ENCODE data around the gene BACE1-AS. TPM values are rescaled to one million over a fixed set of nuclear protein-coding genes. Genes with fewer than 3 reads are reported as not detected.
A peak's percentile ranks its signal among the peaks of the same experiment; 100 is the strongest.

The BACE1-AS gene
- total RNA-seq, 1 experiment from 2014 or later, result 4.7 TPM

- Histone ChIP-seq H3K27ac (no peak overlapping the region), H3K9me3 (replicated peaks) (no peaks in the 10 kb centered on the region), H3K4me3 (peak overlapping the region; percentile 50; the same call in 1 of the 2 replicates), H3K27me3 (no peaks in the 10 kb centered on the region), H3K36me3 (no peaks in the 10 kb centered on the region), H3K4me1 (no peaks in the 10 kb centered on the region)
- DNase-seq, result no peak
These were observed 9.6 kb downstream of the BACE1-AS start for GRCh38 chr11:117300773-117301172.

- Histone ChIP-seq H3K36me3 (no peaks in the 10 kb centered on the region), H3K9me3 (replicated peaks) (no peaks in the 10 kb centered on the region)
- DNase-seq, result no peak
These were observed 11.1 kb downstream of the BACE1-AS start for GRCh38 chr11:117302228-117302627.

DNA sequence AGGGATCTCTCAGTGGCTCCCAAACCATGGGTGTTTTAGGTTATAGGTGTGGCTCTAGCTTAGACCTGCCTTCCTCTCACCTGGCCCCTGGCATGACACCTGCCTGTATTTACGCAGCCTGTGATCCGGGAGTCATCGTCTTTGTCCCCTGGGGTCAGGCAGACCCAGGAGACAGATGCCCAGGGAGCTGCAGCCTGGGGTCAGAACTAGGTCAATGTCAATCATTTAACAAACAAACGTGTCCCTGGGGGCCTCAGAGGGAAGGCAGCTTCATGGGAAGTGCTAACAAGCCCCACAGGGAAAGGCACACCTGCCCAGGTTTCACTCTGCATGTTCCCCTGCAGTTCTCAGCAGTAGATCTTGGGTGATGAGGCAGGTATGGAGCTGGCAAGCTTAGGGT lies 12.0 kb downstream of the BACE1-AS start:
- Histone ChIP-seq H3K4me1 (no peaks in the 10 kb centered on the region), H3K4me3 (no peak overlapping the region), H3K9me3 (replicated peaks) (no peaks in the 10 kb centered on the region), H3K27ac (no peak overlapping the region), H3K27me3 (no peaks in the 10 kb centered on the region), H3K36me3 (no peaks in the 10 kb centered on the region)
- DNase-seq, result no peak

More at GRCh38 chr11:117302228-117302627, 11.1 kb downstream of the BACE1-AS start:
- Histone ChIP-seq H3K27me3 (no peaks in the 10 kb centered on the region), H3K27ac (no peak overlapping the region), H3K4me3 (no peak overlapping the region), H3K4me1 (no peaks in the 10 kb centered on the region)

GRCh38 chr11:117303646-117304315 lies 12.6 kb downstream of the BACE1-AS start:
- H3K4me3 ChIP-seq, result no peak overlapping the region
- no peak for DNase-seq
- no peaks in the 10 kb centered on the region for H3K9me3 ChIP-seq (replicated peaks)
- H3K36me3 ChIP-seq, result no peaks in the 10 kb centered on the region
- H3K4me1 ChIP-seq, result no peaks in the 10 kb centered on the region
- H3K27ac ChIP-seq, result no peak overlapping the region
- H3K27me3 ChIP-seq, result no peaks in the 10 kb centered on the region

DNA sequence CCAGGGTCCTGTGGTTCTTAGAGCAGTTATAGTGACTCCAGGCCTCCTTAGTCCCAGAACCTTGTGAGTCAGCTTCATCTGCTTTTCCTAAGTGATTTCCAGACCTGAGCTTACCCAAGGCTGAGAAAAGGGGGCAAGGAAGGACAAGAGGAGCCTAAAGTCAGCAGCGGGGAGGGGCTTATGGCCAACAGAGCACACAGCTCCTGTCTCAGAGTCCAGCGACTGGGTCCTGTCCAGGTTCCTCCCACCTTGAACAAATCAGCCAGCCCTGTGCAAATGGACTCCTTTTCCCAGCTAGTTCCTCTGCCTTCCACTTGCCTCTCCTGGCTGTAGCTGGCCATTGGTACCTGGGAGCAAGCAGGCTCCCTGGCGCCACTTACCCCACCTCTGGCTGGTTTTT lies 14.0 kb downstream of the BACE1-AS start:
- Histone ChIP-seq H3K9me3 (replicated peaks) (no peaks in the 10 kb centered on the region), H3K36me3 (no peaks in the 10 kb centered on the region), H3K4me1 (no peaks in the 10 kb centered on the region), H3K27me3 (no peaks in the 10 kb centered on the region), H3K4me3 (no peak overlapping the region), H3K27ac (no peak overlapping the region)
- no peak for DNase-seq

GRCh38 chr11:117309310-117309709 lies 18.2 kb downstream of the BACE1-AS start:
- H3K9me3 ChIP-seq (replicated peaks), result no peaks in the 10 kb centered on the region
- H3K4me3 ChIP-seq, result no peak overlapping the region
- H3K27ac ChIP-seq, result no peak overlapping the region
- no peaks in the 10 kb centered on the region for H3K36me3 ChIP-seq
- no peaks in the 10 kb centered on the region for H3K27me3 ChIP-seq
- no peak for DNase-seq
- H3K4me1 ChIP-seq, result no peaks in the 10 kb centered on the region

DNA sequence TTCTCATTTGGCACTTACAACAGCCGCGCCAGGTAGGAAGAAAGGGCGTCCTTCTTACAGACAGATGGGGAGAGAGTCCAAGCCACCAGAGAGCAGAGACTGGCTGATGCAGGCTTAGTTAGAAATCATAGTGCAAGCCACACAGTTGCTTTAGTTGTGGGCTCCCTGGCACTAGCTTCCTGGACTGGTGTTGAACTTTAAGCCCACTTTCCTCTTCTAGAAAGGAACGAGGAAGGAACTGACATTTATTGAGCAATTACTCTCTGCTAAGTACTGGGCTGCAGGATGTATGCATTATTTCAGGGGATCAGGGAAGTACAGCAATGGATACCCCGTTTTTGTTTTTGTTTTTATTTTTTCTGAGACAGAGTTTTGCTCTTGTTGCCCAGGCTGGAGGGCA lies 21.9 kb downstream of the BACE1-AS start:
- H3K4me3 ChIP-seq, result no peak overlapping the region
- H3K4me1 ChIP-seq, result no peaks in the 10 kb centered on the region; the same call in 1 of the 2 replicates
- H3K27ac ChIP-seq, result no peak overlapping the region
- no peaks in the 10 kb centered on the region for H3K27me3 ChIP-seq
- no peaks in the 10 kb centered on the region for H3K9me3 ChIP-seq (replicated peaks)
- H3K36me3 ChIP-seq, result no peaks in the 10 kb centered on the region
- no peak for DNase-seq

DNA sequence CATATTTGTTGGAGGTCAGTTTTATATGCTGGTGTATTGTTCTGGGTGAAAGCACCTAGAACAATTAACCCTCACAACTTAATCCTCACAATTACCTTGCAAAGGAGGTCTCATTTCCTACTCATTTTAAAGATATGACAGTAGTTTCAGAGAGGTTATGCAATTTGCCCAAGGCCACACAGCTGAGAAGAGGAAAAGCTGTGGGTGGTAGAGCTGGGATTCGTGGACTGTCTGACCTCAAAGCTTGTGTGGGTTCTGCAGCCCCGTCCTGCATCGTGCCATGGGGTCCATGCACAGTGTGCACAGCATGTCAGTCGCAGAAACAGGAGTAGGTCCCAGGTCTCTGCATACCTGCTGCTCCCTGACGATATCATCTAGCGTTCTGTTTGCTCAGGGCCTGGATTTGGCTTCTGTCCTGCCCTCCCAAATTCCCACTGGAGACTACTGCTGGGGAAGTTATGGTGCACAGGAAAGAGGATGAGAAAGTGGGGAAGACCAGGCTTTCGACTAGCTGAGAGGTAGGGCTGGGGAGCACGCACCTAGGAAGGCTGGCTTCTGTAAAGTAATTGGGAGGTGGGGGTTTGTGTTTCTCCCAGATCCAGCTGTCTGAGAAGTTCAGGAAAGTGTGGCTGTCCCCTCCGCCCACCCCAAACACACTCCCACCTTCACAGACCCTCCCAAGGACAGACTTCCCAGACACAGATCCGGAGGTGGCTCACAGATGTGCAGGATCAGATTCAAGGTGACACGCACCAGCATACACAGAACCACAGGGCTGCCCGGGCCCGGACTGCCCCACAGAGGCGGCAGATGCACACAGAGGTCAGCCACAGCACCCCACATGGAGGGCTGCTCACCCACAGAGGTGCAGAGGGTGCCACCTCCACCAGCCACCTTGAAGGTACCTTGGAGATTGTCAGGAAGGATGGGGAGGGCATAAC lies 23.0 kb downstream of the BACE1-AS start:
- Histone ChIP-seq H3K27me3 (no peaks in the 10 kb centered on the region), H3K27ac (no peak overlapping the region), H3K4me1 (no peaks in the 10 kb centered on the region; the same call in 1 of the 2 replicates), H3K9me3 (replicated peaks) (no peaks in the 10 kb centered on the region), H3K4me3 (no peak overlapping the region), H3K36me3 (no peaks in the 10 kb centered on the region)
- DNase-seq, result no peak

DNA sequence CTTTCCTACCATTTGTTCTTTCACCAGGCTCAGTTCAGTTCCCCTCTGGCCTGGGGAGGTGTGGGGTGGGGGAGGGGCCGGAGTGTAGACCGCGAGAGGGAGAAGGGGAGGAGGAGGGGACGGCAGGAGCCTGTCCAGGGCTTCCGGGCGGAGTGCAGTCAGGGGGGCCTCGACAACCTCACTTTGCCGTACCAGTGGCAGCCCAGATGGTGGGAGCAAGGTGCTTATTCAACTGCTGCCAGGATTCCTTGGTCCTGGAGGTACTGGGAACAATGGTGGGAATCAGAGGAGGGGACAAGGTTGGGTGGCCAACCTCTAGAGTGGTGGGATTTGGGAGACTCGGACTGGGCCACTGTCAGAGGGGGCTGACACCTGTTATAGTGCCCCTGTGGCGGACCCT lies 23.7 kb downstream of the BACE1-AS start:
- Histone ChIP-seq H3K27ac (no peak overlapping the region), H3K9me3 (replicated peaks) (no peaks in the 10 kb centered on the region), H3K4me1 (no peaks in the 10 kb centered on the region; the same call in 1 of the 2 replicates), H3K4me3 (peak overlapping the region; percentile 74), H3K36me3 (no peaks in the 10 kb centered on the region), H3K27me3 (no peaks in the 10 kb centered on the region)
- DNase-seq, result no peak

GRCh38 chr11:117315285-117316196 lies 24.4 kb downstream of the BACE1-AS start:
- H3K27ac ChIP-seq, result no peak overlapping the region
- no peaks in the 10 kb centered on the region for H3K9me3 ChIP-seq (replicated peaks)
- no peaks in the 10 kb centered on the region; the same call in 1 of the 2 replicates for H3K4me1 ChIP-seq
- peak overlapping the region; percentile 74 for H3K4me3 ChIP-seq
- H3K27me3 ChIP-seq, result no peaks in the 10 kb centered on the region
- H3K36me3 ChIP-seq, result no peaks in the 10 kb centered on the region
- peak; percentile 11 to 16 for DNase-seq

DNA sequence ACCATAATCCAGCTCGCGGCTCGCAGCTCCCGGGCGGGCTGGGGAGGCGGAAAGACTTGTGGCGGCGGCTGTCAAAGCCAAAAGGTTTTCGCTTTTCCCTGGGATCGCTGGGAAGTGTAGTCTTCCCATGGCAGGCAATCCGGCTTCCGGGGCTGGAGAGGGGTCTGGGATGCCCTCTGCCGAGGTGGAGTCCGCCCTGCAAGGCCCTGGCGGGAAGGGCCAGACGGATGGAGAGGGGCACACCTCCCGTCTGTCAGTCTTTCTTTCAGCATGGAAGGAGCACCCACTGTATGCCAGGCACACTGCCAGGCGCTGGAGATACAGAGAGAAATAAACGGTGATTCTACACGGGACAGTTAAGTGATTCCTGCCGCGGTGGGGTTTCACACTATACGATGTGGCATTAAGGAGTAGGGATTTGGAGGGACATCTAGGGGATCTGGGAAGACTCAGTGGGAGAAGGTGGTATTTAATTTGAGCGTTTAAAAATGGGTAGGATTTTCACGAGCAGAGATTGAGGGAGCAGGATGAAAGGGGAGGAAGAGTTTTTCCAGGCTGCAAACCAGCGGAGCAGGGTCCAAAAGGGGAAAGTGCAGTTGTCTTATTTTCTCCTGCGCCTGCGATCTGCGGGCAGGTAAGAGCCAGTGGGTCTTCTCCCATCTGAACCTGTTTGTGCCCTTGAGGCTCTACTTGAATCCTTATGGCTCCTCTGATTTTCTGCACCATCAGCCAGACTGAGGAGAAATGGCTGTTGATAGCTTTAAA lies 25.2 kb downstream of the BACE1-AS start, which contains the start of gene BACE1:
Gene BACE1, minus strand, starts transcription at position 60 of the 765 bp plus-strand sequence. CDS start 461 bp downstream, outside the sequence.
- no peaks in the 10 kb centered on the region; the same call in 1 of the 2 replicates for H3K4me1 ChIP-seq
- H3K36me3 ChIP-seq, result no peaks in the 10 kb centered on the region
- peak; percentile 83 to 84 for DNase-seq
- H3K27me3 ChIP-seq, result no peaks in the 10 kb centered on the region
- peak within 1 kb of the TSS; percentile 74 for H3K4me3 ChIP-seq
- H3K27ac ChIP-seq, result no peak within 1 kb of the TSS
- H3K9me3 ChIP-seq (replicated peaks), result no peaks in the 10 kb centered on the region

DNA sequence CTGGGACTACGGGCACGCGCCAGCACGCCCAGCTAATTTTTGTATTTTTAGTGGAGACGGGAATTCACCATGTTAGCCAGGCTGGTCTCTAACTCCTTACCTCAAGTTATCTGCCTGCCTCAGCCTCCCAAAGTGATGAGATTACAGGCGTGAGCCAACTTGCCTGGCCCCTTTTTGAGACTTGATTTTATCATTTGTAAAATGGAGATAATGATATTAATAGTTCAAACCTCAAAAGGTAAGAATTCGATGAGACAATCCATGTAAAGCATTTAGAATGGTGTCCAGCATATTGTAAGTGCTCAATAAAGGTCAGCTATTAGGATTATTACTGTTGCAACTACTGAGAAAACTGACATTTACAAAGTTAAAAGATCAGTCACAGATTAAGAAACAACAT lies 27.6 kb downstream of the BACE1-AS start:
- no peak for DNase-seq
- no peaks in the 10 kb centered on the region for H3K27me3 ChIP-seq
- no peak overlapping the region for H3K4me3 ChIP-seq
- H3K36me3 ChIP-seq, result no peaks in the 10 kb centered on the region
- no peak overlapping the region for H3K27ac ChIP-seq
- H3K4me1 ChIP-seq, result no peaks in the 10 kb centered on the region; the same call in 1 of the 2 replicates
- H3K9me3 ChIP-seq (replicated peaks), result no peaks in the 10 kb centered on the region

DNA sequence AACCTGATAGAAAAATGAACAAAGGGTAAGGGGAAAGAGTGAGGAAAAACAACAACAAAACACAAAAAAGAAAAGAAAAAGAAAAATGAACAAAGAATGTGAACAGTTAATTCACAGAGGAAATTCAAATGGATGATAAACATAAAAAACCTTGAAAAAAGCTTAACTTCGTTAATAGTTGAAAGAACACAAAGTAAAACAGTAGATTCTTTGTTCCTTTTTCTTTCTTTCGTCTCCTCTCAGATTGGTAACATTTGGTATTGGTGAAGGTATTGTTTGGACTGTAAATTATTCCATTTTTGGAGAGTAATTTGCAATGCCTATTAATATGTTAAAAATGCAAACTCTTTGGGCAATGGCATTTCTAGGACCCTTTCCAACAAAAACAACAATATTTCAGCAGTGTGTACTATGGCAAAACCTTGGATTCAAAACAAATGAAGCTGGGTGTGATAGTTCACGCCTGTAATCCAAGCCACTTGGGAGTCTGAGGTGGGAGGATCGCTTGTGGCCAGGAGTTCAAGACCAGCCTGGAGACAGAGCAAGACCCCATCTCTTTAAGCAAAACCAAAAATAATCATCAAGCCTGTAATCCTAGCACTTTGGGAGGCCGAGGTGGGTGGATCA lies 28.2 kb downstream of the BACE1-AS start:
- DNase-seq, result no peak
- Histone ChIP-seq H3K27ac (no peak overlapping the region), H3K27me3 (no peaks in the 10 kb centered on the region), H3K36me3 (no peaks in the 10 kb centered on the region), H3K4me1 (no peaks in the 10 kb centered on the region; the same call in 1 of the 2 replicates), H3K9me3 (replicated peaks) (no peaks in the 10 kb centered on the region), H3K4me3 (no peak overlapping the region)

All from SJCRH30 (cell line).